Retinal pigment epithelial cell (primary cell): ENCODE data around the gene PBX1.

Experiments used
- DNase-seq: peaks from one replicate; pipeline ENCODE4 v3.0.0-alpha.2; 2010; ENCODE audit warnings: low read depth
- H3K4me3 ChIP-seq: 2 replicates; pipeline ENCODE4 v1.5.1; 2011; ENCODE audit warnings: mild to moderate bottlenecking, low read length, control low read depth, moderate library complexity
- TF ChIP-seq, protein P1 (sequence below): conservative IDR thresholded peaks from 2 replicates; pipeline ENCODE4 v1.5.1; 2011; ENCODE audit warnings: low read depth, low read length, control low read depth, inconsistent platforms

PBX1 gene

DNA sequence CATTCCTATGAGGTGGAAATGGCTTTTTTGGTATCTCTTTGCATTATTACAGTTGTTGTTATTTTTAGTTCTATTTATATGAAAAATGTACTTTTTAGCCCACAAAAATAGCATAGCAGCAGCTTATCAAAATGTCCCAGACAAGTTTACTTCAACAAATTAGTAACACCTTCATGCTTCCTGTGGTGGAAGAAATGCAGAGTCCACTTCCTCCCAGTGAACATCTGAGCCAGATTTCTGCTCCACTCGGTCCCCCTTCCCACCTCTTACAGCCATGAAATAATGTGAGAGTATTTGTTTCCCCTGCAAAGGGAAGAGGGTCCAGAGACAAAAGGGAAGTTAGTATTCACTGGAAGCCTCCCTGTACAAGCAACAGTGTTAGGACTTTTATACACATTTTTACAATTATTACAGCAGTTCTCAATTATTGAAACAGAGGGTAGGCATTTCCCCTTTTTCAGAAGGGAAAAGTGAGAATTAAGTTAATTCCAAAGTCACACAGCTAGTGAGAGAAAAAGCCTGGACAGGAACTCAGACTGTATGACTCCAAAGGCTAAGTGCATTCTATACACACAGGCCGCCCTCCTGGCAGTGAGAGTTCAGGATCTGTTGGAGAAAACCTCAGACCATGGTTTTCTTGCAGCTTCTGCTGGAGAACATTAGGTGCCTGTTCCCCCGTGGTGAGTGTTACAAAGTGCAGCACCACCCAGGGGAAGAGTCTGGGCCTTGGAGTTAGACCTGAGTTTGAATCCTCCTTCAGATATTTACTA, 126.5 kb downstream of the PBX1 start:
- no peak for DNase-seq
- H3K4me3 ChIP-seq = no peak overlapping the region
- TF ChIP-seq, protein P1, sequence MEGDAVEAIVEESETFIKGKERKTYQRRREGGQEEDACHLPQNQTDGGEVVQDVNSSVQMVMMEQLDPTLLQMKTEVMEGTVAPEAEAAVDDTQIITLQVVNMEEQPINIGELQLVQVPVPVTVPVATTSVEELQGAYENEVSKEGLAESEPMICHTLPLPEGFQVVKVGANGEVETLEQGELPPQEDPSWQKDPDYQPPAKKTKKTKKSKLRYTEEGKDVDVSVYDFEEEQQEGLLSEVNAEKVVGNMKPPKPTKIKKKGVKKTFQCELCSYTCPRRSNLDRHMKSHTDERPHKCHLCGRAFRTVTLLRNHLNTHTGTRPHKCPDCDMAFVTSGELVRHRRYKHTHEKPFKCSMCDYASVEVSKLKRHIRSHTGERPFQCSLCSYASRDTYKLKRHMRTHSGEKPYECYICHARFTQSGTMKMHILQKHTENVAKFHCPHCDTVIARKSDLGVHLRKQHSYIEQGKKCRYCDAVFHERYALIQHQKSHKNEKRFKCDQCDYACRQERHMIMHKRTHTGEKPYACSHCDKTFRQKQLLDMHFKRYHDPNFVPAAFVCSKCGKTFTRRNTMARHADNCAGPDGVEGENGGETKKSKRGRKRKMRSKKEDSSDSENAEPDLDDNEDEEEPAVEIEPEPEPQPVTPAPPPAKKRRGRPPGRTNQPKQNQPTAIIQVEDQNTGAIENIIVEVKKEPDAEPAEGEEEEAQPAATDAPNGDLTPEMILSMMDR = no peak

- TF ChIP-seq, protein P1 = no peak
- DNase-seq = no peak
- H3K4me3 ChIP-seq = no peak overlapping the region
These were observed 128.8 kb downstream of the PBX1 start for GRCh38 chr1:164687777-164688176.

- TF ChIP-seq, protein P1 = no peak
- no peak for DNase-seq
- no peak overlapping the region for H3K4me3 ChIP-seq
These were observed 129.8 kb downstream of the PBX1 start for GRCh38 chr1:164688791-164689190.

GRCh38 chr1:164689672-164690511, 130.9 kb downstream of the PBX1 start:
- TF ChIP-seq, protein P1 = no peak
- no peak overlapping the region for H3K4me3 ChIP-seq
- DNase-seq = no peak

GRCh38 chr1:164692420-164692819, 133.4 kb downstream of the PBX1 start:
- TF ChIP-seq, protein P1 = no peak
- no peak for DNase-seq
- no peak overlapping the region for H3K4me3 ChIP-seq

GRCh38 chr1:164693564-164694359, 134.8 kb downstream of the PBX1 start:
- no peak for DNase-seq
- no peak overlapping the region for H3K4me3 ChIP-seq
- TF ChIP-seq, protein P1 = no peak
